Keratinocyte (primary cell): ENCODE results near the gene TSBP1. TPM values are rescaled to one million over a fixed set of nuclear protein-coding genes. Genes with fewer than 3 reads are reported as not detected.

Source experiments
- DNase-seq: peaks from one replicate; pipeline ENCODE4 v3.0.0-alpha.2; 2011; ENCODE audit warnings: low read depth, missing footprints, low spot score
- FAIRE-seq: peaks from 2 replicates; lab custom pipeline; 2011; peaks lifted over from hg19 to GRCh38; lab: Jason Lieb, UNC
- H2AFZ ChIP-seq: 2 replicates; pipeline ENCODE4 v1.6.0; 2012; ENCODE audit warnings: low read length, control low read depth, inconsistent platforms; ENCODE audit not compliant: control insufficient read depth
- H3K27ac ChIP-seq: 2 replicates; pipeline ENCODE4 v1.5.1; 2011; ENCODE audit warnings: low read length; ENCODE audit not compliant: control insufficient read depth, insufficient read depth
- H3K27me3 ChIP-seq: 3 replicates; pipeline ENCODE4 v1.6.0; 2011; ENCODE audit warnings: low read length; ENCODE audit not compliant: control insufficient read depth, insufficient read depth; ENCODE audit errors: extremely low read depth
- H3K36me3 ChIP-seq, 2 experiments: 2 replicates in 1 of 2; 3 replicates in 1 of 2; pipeline ENCODE4 v1.5.1; 2011; ENCODE audit warnings: low read length in 2 of 2, mild to moderate bottlenecking in 1 of 2; ENCODE audit not compliant: control insufficient read depth in 2 of 2, insufficient read depth in 2 of 2; ENCODE audit errors: extremely low read depth in 1 of 2
- H3K4me1 ChIP-seq: 3 replicates; pipeline ENCODE4 v1.5.1; 2011; ENCODE audit warnings: low read length; ENCODE audit not compliant: control insufficient read depth, insufficient read depth; ENCODE audit errors: extremely low read depth
- H3K4me2 ChIP-seq: 3 replicates; pipeline ENCODE4 v1.6.0; 2011; ENCODE audit warnings: low read depth, low read length; ENCODE audit not compliant: control insufficient read depth, insufficient read depth; ENCODE audit errors: extremely low read depth
- H3K4me3 ChIP-seq, 3 experiments: fragments of 200-600 bp in 1 of 3; sonication (generic) in 1 of 3; 2 replicates in 2 of 3; 3 replicates in 1 of 3; pipeline ENCODE4 v1.5.1; 2011 to 2016; ENCODE audit warnings: low read length in 3 of 3, mild to moderate bottlenecking in 3 of 3, control low read depth in 2 of 3, inconsistent platforms in 1 of 3, low read depth in 1 of 3, mixed read lengths in 1 of 3, mixed run types in 1 of 3, moderate library complexity in 1 of 3; ENCODE audit not compliant: control insufficient read depth in 2 of 3, insufficient read depth in 2 of 3; ENCODE audit errors: extremely low read depth in 1 of 3
- H3K79me2 ChIP-seq: 2 replicates; pipeline ENCODE4 v1.6.0; 2012; ENCODE audit warnings: low read length; ENCODE audit not compliant: control insufficient read depth, insufficient read depth
- H3K9ac ChIP-seq: 3 replicates; pipeline ENCODE4 v1.6.0; 2011; ENCODE audit warnings: low read length; ENCODE audit not compliant: control insufficient read depth, insufficient read depth; ENCODE audit errors: extremely low read depth
- H3K9me1 ChIP-seq: 3 replicates; pipeline ENCODE4 v1.6.0; 2011; ENCODE audit warnings: low read length; ENCODE audit not compliant: control insufficient read depth, insufficient read depth; ENCODE audit errors: extremely low read depth
- H3K9me3 ChIP-seq: 2 replicates; pipeline ENCODE4 v1.5.1; 2012; ENCODE audit warnings: low read depth, low read length; ENCODE audit not compliant: control insufficient read depth
- H4K20me1 ChIP-seq: 3 replicates; pipeline ENCODE4 v1.6.0; 2011; ENCODE audit warnings: low read length; ENCODE audit not compliant: control insufficient read depth, insufficient read depth; ENCODE audit errors: extremely low read depth
- EZH2 ChIP-seq: IDR thresholded peaks from one replicate; pipeline ENCODE4 v1.6.1; 2012; ENCODE audit warnings: inconsistent platforms, mild to moderate bottlenecking, low read length, moderate library complexity
- dilution Hi-C: fragments of 300-500 bp; cut with MboI; formaldehyde crosslinking; loops from one replicate; pipeline ENCODE4 v1.7.0; 2020; ENCODE audit warnings: low sequenced_read_pairs; ENCODE audit not compliant: extremely low pct_ligation_motif_present
- polyA plus RNA-seq, 5 experiments: library from polyadenylated mRNA; depleted of rRNA in 3 of 5; stranded (reverse) in 3 of 5; stranded (forward) in 1 of 5; unstranded in 1 of 5; fragments of >200 nt; gene quantifications; 1 replicate in 1 of 5; 2 replicates in 3 of 5; 3 replicates in 1 of 5; pipeline versions ENCODE4 v1.2.1 to v1.2.3, GENCODE V29; 2011 to 2012; ENCODE audit warnings: missing spikeins in 2 of 5, low read depth in 1 of 5, low replicate concordance in 1 of 5
- TF ChIP-seq, protein P1 (sequence below), 3 experiments: IDR thresholded peaks in 1 of 3; conservative IDR thresholded peaks in 1 of 3; optimal IDR thresholded peaks in 1 of 3; 2 replicates in 2 of 3; 3 replicates in 1 of 3; pipeline versions ENCODE3 to v1.5.1; 2011; ENCODE audit warnings: low read length in 3 of 3, mild to moderate bottlenecking in 3 of 3, moderate library complexity in 2 of 3, control low read depth in 1 of 3, inconsistent platforms in 1 of 3; ENCODE audit not compliant: insufficient read depth in 2 of 3; ENCODE audit errors: extremely low read depth in 1 of 3

The TSBP1 gene
- polyA plus RNA-seq, 1 donor (not counting 4 experiments of a cell fraction or from before 2014, with no cell fraction given): not detected

GRCh38 chr6:32411566-32412327, 40.0 kb upstream of the TSBP1 start:
- no peak for DNase-seq
- dilution Hi-C loops: no loop called here
- H3K4me2 ChIP-seq: no peak overlapping the region
- H3K9ac ChIP-seq: no peak overlapping the region
- H3K4me1 ChIP-seq: peaks cover 5% of the 10 kb centered on the region
- no peak for TF ChIP-seq EZH2
- TF ChIP-seq, protein P1, sequence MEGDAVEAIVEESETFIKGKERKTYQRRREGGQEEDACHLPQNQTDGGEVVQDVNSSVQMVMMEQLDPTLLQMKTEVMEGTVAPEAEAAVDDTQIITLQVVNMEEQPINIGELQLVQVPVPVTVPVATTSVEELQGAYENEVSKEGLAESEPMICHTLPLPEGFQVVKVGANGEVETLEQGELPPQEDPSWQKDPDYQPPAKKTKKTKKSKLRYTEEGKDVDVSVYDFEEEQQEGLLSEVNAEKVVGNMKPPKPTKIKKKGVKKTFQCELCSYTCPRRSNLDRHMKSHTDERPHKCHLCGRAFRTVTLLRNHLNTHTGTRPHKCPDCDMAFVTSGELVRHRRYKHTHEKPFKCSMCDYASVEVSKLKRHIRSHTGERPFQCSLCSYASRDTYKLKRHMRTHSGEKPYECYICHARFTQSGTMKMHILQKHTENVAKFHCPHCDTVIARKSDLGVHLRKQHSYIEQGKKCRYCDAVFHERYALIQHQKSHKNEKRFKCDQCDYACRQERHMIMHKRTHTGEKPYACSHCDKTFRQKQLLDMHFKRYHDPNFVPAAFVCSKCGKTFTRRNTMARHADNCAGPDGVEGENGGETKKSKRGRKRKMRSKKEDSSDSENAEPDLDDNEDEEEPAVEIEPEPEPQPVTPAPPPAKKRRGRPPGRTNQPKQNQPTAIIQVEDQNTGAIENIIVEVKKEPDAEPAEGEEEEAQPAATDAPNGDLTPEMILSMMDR (optimal IDR thresholded peaks at IDR 0.05 in 1 of 3, IDR thresholded peaks at IDR 0.05 in 1 of 3, conservative IDR thresholded peaks at IDR 0.05 in 1 of 3; ENCODE audit: extremely low read depth in 1 of 3, insufficient read depth in 2 of 3, low read length in 3 of 3): no peak
- H3K27me3 ChIP-seq: peaks cover 7% of the 10 kb centered on the region
- no peaks in the 10 kb centered on the region for H4K20me1 ChIP-seq
- H3K9me1 ChIP-seq: no peaks in the 10 kb centered on the region
- H2AFZ ChIP-seq: no peak overlapping the region
- H3K36me3 ChIP-seq: no peaks in the 10 kb centered on the region
- no peak overlapping the region for H3K4me3 ChIP-seq
- H3K79me2 ChIP-seq: no peaks in the 10 kb centered on the region
- FAIRE-seq: no peak
- H3K9me3 ChIP-seq: no peaks in the 10 kb centered on the region
- no peak overlapping the region for H3K27ac ChIP-seq

GRCh38 chr6:32410906-32411305, 39.2 kb upstream of the TSBP1 start:
- dilution Hi-C loops: no loop called here
- H4K20me1 ChIP-seq: no peaks in the 10 kb centered on the region
- no peaks in the 10 kb centered on the region for H3K9me1 ChIP-seq
- no peak overlapping the region for H2AFZ ChIP-seq
- H3K9ac ChIP-seq: no peak overlapping the region
- no peaks in the 10 kb centered on the region for H3K79me2 ChIP-seq
- no peak for TF ChIP-seq EZH2
- TF ChIP-seq, protein P1 (optimal IDR thresholded peaks at IDR 0.05 in 1 of 3, IDR thresholded peaks at IDR 0.05 in 1 of 3, conservative IDR thresholded peaks at IDR 0.05 in 1 of 3; ENCODE audit: extremely low read depth in 1 of 3, insufficient read depth in 2 of 3, low read length in 3 of 3): no peak
- no peak overlapping the region for H3K27ac ChIP-seq
- H3K4me2 ChIP-seq: no peak overlapping the region
- peaks cover 7% of the 10 kb centered on the region for H3K27me3 ChIP-seq
- no peak overlapping the region for H3K4me3 ChIP-seq
- H3K4me1 ChIP-seq: peaks cover 3% of the 10 kb centered on the region
- DNase-seq (no peak), FAIRE-seq (no peak)
- no peaks in the 10 kb centered on the region for H3K36me3 ChIP-seq
- no peaks in the 10 kb centered on the region for H3K9me3 ChIP-seq
